ENCODE results near the gene CYP2S1. TPM values are rescaled to one million over a fixed set of nuclear protein-coding genes. Genes with fewer than 3 reads are reported as not detected.

Gene CYP2S1
- total RNA-seq, 1 donor from 2014 or later = not detected

DNA sequence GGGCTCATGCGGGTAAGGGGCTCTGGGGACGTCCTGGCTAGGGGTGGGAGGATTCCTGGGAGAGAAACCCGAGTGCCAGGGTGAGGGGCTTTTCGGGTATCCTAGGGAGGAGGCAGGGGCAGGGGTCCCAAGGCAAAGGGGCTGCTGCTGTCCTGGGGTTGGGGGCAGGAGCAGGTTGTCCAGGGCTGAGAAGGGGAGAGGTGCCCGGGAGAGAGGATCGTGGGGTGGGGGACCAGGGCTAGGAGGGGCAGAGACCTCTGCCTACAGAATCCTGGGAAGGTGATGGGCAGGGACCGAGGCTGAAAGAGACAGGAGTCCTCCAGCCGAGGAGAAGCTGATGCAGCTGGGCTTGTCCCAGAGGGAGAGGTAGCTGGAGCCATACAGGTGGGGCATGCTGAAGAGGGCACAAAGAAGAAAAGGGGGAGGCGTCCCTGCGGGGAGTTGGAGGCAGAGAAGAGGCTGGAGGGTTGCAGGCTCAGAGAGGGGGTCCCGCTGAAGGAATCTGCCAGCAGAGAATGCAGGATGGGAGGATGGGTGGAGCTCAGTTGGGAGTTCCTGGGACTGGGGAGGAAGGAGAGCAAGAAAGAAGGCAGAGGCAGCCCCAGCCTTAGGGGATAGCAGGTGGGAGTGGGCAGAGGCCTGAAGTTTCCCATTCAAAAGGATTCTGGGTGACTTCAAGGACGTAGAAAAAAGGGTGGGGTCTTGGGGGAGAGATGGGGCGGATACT is 574 bp downstream of the CYP2S1 start:
- no peak for DNase-seq (ENCODE audit: low read depth)

DNA sequence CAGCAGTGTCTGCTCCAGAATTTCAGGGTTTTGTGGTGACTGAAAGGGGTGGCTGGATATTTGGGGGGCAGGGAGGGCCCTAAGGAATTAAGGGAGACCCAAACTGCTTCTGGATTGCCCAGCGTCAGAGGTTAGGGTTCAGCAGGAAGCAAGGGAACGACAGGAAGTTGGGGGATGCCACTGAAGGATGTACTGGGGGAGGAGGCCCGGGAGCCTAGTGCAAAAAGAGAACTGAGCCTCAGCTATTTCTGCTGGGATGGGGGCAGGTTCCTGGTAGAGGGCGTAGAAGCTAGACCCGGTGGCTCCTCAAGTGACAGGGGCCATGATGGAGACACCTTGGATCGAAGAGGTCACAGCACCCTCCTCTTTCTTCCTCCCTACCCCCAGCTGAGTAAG is 1.1 kb downstream of the CYP2S1 start:
- DNase-seq (ENCODE audit: low read depth) = no peak

DNA sequence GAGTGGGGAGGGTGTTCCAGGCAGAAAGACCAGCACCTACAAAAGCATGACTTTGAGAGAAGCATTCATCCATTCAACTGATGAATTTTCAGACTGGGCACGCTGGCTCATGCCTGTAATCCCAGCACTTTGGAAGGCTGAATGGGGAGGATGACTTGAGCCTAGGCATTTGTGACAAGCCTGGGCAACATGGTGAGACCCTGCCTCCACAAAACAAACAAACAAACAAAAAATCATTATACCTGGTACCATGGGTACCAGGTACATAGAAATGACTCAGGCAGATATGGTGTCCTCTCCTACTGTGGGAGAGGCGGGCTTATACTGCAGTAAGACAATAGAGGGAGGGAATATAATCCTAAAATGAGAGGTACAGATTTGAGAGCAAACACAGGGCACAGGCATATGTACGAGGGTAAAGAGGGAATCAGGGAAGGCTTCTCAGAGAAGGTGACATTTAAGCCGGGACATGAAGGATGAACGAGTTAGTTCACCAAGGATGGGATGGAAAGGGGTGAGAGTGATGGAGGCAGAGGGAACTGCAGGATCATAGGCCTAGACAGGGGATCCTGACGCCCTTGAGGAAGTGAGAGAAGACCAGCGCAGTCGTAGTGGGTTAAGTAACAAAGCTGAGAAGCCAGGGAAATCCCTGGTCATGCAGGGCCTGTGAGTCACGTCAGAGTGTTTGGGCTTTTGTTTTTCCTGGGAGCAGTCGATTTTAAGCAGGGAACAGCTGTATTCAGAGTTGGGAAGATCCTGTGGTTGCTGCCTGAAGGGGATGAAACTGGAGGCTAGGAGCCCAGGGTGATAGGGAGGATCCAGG is 2.9 kb downstream of the CYP2S1 start:
- peak; percentile 55 for DNase-seq (ENCODE audit: low read depth)

DNA sequence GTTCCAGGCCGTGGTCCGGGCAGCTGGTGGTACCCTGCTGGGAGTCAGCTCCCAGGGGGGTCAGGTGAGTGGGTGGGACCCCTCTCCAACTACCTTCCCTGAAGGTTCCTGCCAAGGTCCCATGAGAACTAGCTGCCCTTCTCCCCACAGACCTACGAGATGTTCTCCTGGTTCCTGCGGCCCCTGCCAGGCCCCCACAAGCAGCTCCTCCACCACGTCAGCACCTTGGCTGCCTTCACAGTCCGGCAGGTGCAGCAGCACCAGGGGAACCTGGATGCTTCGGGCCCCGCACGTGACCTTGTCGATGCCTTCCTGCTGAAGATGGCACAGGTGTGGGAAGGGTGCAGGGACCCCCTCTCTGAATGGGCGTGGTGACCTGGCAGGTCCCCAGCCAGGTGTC is 5.5 kb downstream of the CYP2S1 start:
- DNase-seq (ENCODE audit: low read depth) = no peak

DNA sequence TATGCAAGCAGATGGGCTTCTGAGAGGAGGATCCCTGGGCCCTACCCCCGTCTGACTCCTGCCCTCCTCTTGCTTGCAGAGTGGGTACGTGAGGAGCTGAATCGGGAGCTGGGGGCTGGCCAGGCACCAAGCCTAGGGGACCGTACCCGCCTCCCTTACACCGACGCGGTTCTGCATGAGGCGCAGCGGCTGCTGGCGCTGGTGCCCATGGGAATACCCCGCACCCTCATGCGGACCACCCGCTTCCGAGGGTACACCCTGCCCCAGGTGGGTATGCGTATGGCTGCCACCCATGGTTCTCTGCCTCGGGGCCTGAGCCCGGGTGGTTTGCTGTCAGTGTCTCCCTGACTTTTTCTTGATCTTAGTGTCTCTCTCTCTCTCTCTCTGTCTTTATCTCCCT is 10.4 kb downstream of the CYP2S1 start:
- DNase-seq (ENCODE audit: low read depth) = no peak

DNA sequence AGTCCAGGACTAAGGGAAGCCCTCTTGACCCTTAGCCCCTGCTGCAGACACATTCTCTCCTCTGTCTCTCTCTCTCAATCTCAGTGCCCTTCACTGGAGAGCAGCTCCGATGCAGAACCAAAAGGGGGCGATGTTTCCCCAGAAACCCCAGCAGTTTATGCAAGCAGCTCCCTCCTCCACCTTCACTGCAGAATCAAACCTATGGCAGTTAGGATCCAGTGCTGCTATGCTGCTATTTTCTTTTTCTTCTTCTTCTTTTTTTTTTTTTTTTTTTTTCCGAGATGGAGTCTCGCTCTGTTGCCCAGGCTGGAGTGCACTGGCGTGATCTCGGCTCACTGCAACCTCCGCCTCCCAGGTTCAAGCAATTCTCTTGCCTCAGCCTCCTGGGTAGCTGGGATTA is 11.3 kb downstream of the CYP2S1 start:
- DNase-seq (ENCODE audit: low read depth) = peak; percentile 87

DNA sequence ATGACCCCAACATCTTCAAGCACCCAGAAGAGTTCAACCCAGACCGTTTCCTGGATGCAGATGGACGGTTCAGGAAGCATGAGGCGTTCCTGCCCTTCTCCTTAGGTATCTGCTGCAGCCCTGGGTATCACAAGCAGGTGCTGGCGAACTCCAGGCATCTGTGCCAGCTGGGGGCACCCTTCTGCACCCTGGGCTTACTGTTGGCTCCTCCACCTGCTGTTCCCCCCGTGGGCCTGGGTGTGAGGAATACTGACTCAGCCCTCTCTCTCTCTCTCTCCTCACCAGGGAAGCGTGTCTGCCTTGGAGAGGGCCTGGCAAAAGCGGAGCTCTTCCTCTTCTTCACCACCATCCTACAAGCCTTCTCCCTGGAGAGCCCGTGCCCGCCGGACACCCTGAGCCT is 13.0 kb downstream of the CYP2S1 start:
- no peak for DNase-seq (ENCODE audit: low read depth)

DNA sequence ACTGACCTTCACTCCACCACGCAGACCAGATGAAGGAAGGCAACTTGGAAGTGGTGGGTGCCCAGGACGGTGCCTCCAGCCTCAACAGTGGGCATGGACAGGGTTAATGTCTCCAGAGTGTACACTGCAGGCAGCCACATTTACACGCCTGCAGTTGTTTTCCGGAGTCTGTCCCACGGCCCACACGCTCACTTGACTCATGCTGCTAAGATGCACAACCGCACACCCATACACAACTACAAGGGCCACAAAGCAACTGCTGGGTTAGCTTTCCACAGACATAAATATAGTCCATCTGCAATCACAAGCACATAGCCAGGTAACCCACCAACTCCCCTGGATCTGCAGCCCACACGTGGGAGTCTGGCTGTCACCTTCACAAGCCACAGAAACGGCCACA is 13.4 kb downstream of the CYP2S1 start:
- DNase-seq (ENCODE audit: low read depth) = no peak

DNA sequence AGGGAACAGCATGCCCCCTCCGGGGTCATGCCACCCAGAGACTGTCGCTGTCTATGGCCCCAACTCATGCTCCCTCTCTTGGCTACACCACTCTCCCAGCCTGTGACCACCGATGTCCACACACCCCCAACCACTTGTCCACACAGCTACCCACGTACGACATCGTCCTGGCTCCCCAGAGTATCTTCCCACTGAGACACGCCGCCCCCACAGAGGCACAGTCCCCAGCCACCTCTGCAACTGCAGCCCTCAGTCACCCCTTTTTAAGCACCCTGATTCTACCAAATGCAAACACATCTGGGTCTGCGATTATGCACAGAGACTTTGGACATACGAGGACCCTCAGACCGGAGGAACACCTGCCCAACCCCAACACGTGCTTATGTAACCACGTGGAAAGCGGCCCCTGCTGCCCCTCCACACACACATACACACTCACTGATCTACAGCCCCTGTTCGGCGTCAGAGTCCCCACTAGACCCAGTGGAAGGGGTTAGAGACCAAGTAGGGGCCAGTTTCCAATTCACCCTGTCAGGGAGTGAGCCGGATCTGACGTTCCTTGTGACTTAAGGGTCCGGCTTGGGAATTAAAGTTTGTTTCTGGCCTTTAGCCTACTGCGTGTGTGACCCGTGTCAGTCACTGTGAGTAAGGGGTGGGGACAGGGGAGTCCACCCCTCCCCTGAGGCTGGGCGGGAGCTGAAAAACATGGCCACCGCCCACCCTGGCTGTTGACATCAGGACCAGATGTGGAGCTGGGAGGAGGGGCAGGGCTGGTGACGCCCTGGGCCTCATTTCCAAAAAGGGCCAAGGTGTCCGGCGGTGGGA is 14.1 kb downstream of the CYP2S1 start:
- DNase-seq (ENCODE audit: low read depth) = no peak

DNA sequence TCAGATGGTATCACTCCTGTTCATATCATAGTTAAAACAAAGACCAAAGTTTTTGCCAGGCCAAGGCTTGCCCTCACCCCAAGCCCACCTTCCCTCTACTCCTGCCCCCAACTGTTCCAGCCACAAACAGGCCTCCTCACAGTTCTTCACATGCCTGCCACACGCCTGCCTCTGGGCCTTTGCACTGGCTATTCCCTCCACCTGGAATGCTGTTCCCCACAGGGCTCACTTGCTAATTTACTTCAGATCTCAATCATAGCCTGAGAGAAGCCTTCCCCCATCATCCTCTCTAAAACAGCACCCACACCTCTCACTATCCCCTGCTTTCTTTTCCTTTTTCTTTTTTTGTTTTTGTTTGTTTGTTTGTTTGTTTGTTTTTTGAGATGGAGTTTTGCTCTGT is 21.1 kb downstream of the CYP2S1 start:
- DNase-seq (ENCODE audit: low read depth) = no peak

DNA sequence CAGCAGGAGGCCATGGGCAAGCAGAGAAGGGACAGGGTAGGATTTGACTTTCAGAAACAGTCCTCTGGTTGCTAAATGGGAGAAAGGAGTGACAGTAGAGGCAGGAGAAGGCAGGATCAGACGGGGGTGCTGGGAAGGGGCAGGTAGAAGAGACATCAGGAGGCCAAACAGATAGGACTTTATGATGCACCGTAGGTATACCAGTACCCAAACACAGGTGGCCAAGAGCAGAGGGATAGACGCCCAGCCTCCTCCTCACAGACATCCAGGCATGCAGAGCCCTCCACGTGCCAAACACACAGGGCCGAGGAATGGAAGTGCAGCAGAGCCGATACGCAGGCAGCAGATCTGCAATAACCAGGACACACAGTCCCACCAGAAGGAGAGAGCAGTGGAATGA is 24.7 kb downstream of the CYP2S1 start:
- DNase-seq (ENCODE audit: low read depth) = no peak

DNA sequence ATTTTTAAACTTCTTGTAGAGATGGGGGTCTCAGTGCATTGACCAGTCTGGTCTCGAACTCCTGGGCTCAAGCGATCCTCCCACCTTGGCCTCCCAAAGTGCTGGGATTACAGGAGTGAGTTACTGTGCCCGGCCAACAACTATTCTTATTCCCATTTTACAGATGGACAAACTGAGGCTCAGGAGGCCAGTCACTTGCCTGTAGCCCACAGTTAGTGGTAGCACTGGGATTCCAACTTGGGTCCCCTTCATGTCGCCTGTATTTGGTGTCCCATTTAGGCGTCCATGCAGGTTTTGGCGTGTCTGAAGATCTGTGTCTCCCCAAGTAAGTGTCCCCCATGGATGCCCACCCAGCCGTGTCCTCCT is 25.2 kb downstream of the CYP2S1 start:
- no peak for DNase-seq (ENCODE audit: low read depth)

DNA sequence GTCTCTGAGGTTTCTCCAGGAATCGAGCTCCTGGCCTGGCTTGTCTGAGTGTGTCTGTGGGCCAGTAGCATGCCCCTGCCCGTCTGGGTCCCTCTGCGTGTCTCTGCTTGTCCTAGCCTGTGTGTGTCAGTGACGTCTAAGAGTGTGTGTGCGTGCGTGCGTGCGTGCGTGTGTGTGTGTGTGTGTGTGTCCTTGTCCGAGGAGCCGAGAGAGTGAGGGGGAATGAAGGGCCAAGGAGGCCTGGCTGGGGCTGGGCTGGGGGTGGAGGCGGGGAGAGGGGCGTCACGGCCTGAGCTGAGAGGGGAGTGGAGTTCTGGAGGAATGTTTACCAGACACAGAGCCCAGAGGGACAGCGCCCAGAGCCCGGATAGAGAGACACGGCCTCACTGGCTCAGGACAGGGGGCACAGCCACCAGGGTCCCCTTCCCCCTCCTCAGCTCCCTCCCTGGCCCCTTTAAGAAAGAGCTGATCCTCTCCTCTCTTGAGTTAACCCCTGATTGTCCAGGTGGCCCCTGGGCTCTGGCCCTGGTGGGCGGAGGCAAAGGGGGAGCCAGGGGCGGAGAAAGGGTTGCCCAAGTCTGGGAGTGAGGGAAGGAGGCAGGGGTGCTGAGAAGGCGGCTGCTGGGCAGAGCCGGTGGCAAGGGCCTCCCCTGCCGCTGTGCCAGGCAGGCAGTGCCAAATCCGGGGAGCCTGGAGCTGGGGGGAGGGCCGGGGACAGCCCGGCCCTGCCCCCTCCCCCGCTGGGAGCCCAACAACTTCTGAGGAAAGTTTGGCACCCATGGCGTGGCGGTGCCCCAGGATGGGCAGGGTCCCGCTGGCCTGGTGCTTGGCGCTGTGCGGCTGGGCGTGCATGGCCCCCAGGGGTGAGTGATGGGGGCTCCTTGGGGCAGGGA is 25.8 kb downstream of the CYP2S1 start, which contains the start of gene AXL:
TSS of gene AXL (plus strand) at position 609 of the 893 bp plus-strand sequence. CDS start at position 779, 170 bp downstream.
- DNase-seq (ENCODE audit: low read depth) = peak; percentile 91

DNA sequence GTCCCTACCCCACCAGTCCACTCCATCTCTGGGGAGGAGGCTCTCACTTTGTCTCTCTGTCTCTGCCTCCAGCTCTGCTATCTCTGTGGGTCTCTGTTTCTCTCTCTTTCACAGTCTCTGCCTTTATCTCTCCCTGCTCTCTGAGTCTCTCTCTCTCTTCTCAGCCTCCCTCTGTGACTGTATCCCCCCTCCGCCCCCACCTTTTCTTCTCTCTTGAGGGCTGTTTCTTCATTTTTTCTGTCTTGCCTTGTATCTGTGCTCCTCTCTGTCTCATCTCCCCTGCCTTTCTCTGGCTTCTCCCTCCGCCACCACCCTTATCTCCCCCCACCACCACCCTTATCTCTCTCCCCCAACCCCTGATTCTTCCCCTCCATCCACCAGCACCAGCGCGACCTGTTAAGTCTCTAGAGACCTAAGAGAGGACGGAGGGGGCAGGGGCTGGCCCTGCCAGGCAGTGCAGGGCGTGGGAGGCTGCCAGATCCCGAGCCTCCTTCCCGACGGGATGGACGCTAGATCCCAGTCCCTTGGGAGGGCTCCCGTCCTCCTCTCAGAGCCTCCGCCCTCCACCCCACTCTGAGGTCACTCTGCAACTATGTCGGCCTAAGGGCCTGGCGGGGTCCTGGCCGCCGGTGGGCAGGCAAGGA is 27.0 kb downstream of the CYP2S1 start:
- DNase-seq (ENCODE audit: low read depth) = peak; percentile 58

DNA sequence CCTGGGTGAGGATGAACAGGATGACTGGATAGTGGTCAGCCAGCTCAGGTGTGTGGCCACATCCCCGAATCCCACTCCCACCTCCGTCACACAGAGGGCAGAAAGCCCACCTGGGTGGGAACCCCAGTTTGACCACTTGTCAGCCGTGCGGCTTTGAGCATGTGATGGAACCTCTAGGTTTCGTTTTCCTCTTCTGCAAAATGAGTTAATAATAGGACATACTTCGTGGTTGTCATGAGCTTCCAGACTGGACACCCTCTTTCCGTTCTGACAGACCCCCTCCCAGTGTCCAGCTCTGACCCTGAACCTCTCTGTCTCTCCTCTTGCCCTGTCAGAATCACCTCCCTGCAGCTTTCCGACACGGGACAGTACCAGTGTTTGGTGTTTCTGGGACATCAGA is 27.8 kb downstream of the CYP2S1 start:
- no peak for DNase-seq (ENCODE audit: low read depth)

DNA sequence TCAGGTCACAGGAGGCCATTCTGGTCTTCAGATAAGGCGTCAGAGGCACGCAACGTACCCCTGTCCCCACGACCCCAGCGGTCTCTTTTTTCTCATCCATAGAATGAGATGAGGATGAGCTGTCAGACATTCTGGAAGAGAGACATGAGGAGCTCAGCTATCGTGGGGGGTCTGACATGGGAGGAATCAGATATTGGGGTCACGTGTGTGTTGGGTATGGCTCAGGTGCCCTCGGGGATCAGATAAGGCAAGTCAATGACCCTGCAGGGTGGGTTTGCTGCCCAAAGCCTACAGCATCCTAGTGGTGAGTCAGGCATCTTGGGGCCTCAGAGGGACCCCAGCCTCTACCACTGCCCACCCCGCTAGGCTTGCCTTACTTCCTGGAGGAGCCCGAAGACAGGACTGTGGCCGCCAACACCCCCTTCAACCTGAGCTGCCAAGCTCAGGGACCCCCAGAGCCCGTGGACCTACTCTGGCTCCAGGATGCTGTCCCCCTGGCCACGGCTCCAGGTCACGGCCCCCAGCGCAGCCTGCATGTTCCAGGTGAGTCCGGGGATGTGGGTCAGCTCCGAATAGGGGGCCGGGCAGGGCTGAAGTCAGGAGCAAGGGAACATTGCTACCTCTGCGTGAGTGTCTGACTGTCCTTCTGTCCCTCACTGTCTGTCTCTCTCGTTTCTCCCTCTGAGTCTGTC is 28.6 kb downstream of the CYP2S1 start:
- no peak for DNase-seq (ENCODE audit: low read depth)

DNA sequence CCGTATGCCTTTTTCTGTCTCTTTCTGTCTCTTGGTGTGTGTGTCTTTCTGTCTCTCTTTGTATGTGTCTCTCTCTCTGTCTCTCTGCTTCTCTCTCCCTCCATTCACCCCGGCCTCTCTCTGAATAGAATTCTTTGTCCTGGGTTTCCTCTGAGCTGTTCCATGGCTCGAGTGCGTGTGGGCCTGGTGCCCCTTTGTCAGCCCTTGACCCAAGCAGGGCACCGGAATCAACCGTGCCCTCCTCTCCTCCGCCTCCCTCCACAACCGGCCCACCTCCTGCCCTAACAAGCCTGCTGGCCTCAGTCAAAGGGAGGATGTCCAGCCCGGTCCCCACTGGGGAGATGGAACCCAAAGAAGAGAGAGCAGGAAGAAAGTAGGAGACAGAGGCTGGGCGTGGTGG is 29.2 kb downstream of the CYP2S1 start:
- DNase-seq (ENCODE audit: low read depth) = no peak

DNA sequence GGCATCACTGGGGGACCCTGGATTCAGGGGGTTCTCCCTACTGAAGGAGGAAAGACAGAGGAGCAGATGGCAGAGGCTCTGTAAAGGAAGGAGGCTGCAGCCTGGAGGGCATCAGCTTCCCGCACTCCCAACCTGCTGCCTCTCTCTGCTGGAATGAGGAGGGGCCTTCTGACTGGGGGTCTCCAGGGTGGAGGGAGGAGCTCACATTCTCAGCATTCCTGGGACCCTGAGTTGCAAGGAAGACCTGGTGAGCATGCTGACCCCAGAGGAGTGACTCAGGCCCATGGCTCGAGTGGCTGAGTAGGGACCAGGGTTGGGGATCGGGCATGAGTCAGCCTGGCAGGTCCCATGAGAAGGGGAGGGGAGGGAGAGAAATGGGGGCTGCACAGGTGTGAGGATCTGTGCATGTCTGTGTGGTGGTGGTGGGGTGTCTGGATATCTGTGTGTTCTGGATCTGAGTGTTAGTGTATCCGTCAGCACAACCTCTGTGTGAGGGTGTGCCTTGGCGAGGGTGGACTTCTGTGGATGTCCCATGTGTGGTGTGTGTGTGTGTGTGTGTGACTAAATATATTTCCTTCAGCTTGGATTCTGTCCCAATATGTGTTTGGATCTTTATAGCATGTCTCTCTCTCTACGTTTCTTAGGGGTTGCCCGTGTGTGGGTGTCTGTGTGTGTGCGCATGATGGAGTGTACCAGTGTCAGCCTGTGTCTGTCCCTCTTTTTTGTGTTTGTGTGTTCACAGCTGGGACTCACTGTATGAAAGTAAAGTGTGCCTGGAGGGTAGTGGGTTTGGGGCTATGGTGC is 30.6 kb downstream of the CYP2S1 start:
- DNase-seq (ENCODE audit: low read depth) = peak; percentile 81

DNA sequence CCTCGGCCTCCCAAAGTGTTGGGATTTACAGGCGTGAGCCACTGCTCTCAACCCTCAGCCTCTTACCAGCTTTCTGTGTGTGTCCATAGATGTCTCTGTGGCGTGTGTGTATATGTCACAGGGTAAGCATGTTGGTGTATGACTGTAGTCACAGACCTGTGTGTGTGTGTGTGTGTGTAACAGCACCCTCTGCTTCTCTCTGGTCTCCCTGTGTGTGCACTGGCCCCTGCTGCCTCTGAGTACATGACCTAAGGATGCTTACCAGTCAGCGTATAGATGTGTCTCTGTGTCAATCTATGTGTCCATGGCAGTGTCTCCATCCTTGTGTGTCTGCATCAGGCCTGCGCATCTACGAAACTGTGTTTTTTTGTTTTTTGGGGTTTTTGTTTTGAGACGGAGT is 31.6 kb downstream of the CYP2S1 start:
- DNase-seq (ENCODE audit: low read depth) = no peak
